HL-60 (cell line): ENCODE results near the gene TARBP2.

ENCODE experiments used
- DNase-seq, 2 experiments: peaks; one replicate each; pipeline ENCODE4 v3.0.0-alpha.2; 2010 to 2020; ENCODE audit warnings: low read depth in 1 of 2, low spot score in 1 of 2
- H3K27ac ChIP-seq: fragments of 250-450 bp; sonication (Bioruptor Pico); replicated peaks from 2 replicates; pipeline ENCODE4 v1.5.1; 2020; ENCODE audit warnings: mild to moderate bottlenecking, moderate library complexity
- H3K27me3 ChIP-seq: fragments of 250-450 bp; sonication (Bioruptor Pico); 2 replicates; pipeline ENCODE4 v1.5.1; 2021; ENCODE audit warnings: mild to moderate bottlenecking, moderate library complexity; ENCODE audit not compliant: insufficient read depth, poor library complexity, severe bottlenecking
- H3K4me3 ChIP-seq: replicated peaks from 2 replicates; pipeline ENCODE4 v1.5.1; 2011; ENCODE audit warnings: mild to moderate bottlenecking, control low read depth, low read length; ENCODE audit not compliant: insufficient read depth
- CTCF ChIP-seq: IDR thresholded peaks from one replicate; pipeline ENCODE4 v1.5.1; 2011; ENCODE audit warnings: low read length, control low read depth, inconsistent platforms; ENCODE audit not compliant: insufficient read depth
- GABPA ChIP-seq: IDR thresholded peaks from 2 replicates; pipeline ENCODE4 v1.6.1; 2012; ENCODE audit warnings: low read depth
- POLR2AphosphoS5 ChIP-seq: IDR thresholded peaks from 2 replicates; pipeline ENCODE4 v1.6.1; 2012; ENCODE audit warnings: low read depth
- REST ChIP-seq: IDR thresholded peaks from 2 replicates; pipeline ENCODE4 v1.6.1; 2012; ENCODE audit warnings: low read depth; ENCODE audit not compliant: insufficient replicate concordance
- SPI1 ChIP-seq: IDR thresholded peaks from 2 replicates; pipeline ENCODE4 v1.6.1; 2012; ENCODE audit warnings: low read depth, mild to moderate bottlenecking, borderline replicate concordance

TARBP2 gene

GRCh38 chr12:53550595-53550994 lies 49.5 kb downstream of the TARBP2 start:
- no peak for DNase-seq

GRCh38 chr12:53551889-53552291 lies 50.8 kb downstream of the TARBP2 start:
- Histone ChIP-seq H3K4me3 (no peak overlapping the region), H3K27me3 (no peaks in the 10 kb centered on the region), H3K27ac (no peak overlapping the region)
- TF ChIP-seq GABPA, result no peak
- TF ChIP-seq REST, result no peak
- TF ChIP-seq SPI1, result no peak
- TF ChIP-seq POLR2AphosphoS5, result no peak
- no peak for DNase-seq

More at GRCh38 chr12:53550595-53550994, 49.5 kb downstream of the TARBP2 start:
- no peak overlapping the region for H3K27ac ChIP-seq
- H3K4me3 ChIP-seq, result no peak overlapping the region
- H3K27me3 ChIP-seq, result no peaks in the 10 kb centered on the region
- TF ChIP-seq GABPA (no peak), POLR2AphosphoS5 (no peak)

GRCh38 chr12:53552361-53553327 lies 51.6 kb downstream of the TARBP2 start:
- DNase-seq, result no peak
- Histone ChIP-seq H3K27ac (no peak overlapping the region), H3K27me3 (no peaks in the 10 kb centered on the region), H3K4me3 (no peak overlapping the region)
- TF ChIP-seq POLR2AphosphoS5, result no peak
- TF ChIP-seq CTCF, result no peak
- TF ChIP-seq REST, result no peak
- TF ChIP-seq SPI1, result no peak
